ENCODE data around the gene RDH16. TPM values are rescaled to one million over a fixed set of nuclear protein-coding genes. Genes with fewer than 3 reads are reported as not detected.

RDH16 gene
- total and polyA plus RNA-seq, 2 donors (not counting 1 experiment from before 2014, with no cell fraction given): 1.1 to 1.5 TPM

DNA sequence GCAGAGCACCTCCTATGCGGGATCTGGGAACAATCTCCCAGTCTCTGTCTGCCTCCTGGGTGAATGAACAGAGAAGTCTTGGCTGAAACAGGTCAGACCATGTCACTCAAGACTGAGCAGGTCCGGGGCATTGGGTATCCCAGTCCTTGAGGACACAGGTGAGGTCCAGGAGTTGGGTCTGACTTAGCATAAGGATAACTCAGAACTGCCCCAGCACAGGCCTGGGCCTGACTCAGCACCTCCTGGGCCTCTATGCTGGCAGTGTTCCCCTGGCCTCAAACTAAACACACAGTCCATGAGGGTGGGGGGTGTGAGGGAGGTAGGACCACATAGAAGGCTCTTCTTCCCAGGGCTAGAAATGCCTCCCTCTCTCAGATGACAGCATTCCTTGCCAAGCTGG lies 21.7 kb downstream of the RDH16 start:
- Mint-ChIP-seq H3K27ac (no peak overlapping the region), H3K27me3 (no peaks in the 10 kb centered on the region), H3K4me3 (no peak overlapping the region), H3K4me1 (peaks cover 5% of the 10 kb centered on the region), H3K9me3 (ENCODE audit: insufficient read depth) (no peaks in the 10 kb centered on the region)
- Histone ChIP-seq H3K4me3 (ENCODE audit: control extremely low read depth in 1 of 5, extremely low read depth in 1 of 5, insufficient read depth in 1 of 5, low read depth in 2 of 5, low read length in 4 of 5) (no peak overlapping the region), H3K79me2 (ENCODE audit: control insufficient read depth, insufficient read depth, low read length) (no peaks in the 10 kb centered on the region), H2AFZ (ENCODE audit: insufficient read depth, low read depth, low read length, poor library complexity, severe bottlenecking) (no peak overlapping the region), H3K4me1 (ENCODE audit: control insufficient read depth in 2 of 2, insufficient read depth in 2 of 2, low read length in 2 of 2) (peaks cover 4 to 7% of the 10 kb centered on the region in 2 donors), H3K27me3 (replicated peaks in 1 of 4; ENCODE audit: control extremely low read depth in 1 of 4, control insufficient read depth in 3 of 4, insufficient read depth in 4 of 4, low read length in 3 of 4) (peaks cover 0 to 11% (median 0%) of the 10 kb centered on the region in 4 experiments), H3K27ac (ENCODE audit: low read length in 2 of 2) (no peak overlapping the region), H3K4me2 (replicated peaks; ENCODE audit: low read depth, low read length, poor library complexity, severe bottlenecking) (no peak overlapping the region), H3K9ac (ENCODE audit: low read length) (no peak overlapping the region), H4K20me1 (ENCODE audit: control insufficient read depth, insufficient read depth, low read length, poor library complexity, severe bottlenecking) (no peaks in the 10 kb centered on the region), H3K36me3 (replicated peaks in 1 of 2; ENCODE audit: control extremely low read depth in 1 of 2, control insufficient read depth in 1 of 2, extremely low read depth in 1 of 2, insufficient read depth in 2 of 2, low read length in 1 of 2) (no peaks in the 10 kb centered on the region), H3K9me3 (ENCODE audit: control extremely low read depth in 1 of 3, control insufficient read depth in 2 of 3, insufficient read depth in 1 of 3, low read length in 2 of 3) (no peaks in the 10 kb centered on the region)
- DNase-seq (no peak), ATAC-seq (ENCODE audit: low read depth) (no peak)
- 100% methylated on average over 2 of the region's 2 CpGs for WGBS (ENCODE audit: insufficient coverage)
- intact Hi-C loops (cut with micrococcal nuclease): no loop called here
- POLR2A ChIA-PET: no interaction called here
- CTCF ChIA-PET: no interaction called here
- TF ChIP-seq, protein P1, sequence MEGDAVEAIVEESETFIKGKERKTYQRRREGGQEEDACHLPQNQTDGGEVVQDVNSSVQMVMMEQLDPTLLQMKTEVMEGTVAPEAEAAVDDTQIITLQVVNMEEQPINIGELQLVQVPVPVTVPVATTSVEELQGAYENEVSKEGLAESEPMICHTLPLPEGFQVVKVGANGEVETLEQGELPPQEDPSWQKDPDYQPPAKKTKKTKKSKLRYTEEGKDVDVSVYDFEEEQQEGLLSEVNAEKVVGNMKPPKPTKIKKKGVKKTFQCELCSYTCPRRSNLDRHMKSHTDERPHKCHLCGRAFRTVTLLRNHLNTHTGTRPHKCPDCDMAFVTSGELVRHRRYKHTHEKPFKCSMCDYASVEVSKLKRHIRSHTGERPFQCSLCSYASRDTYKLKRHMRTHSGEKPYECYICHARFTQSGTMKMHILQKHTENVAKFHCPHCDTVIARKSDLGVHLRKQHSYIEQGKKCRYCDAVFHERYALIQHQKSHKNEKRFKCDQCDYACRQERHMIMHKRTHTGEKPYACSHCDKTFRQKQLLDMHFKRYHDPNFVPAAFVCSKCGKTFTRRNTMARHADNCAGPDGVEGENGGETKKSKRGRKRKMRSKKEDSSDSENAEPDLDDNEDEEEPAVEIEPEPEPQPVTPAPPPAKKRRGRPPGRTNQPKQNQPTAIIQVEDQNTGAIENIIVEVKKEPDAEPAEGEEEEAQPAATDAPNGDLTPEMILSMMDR (IDR thresholded peaks at IDR 0.05): no peak
- TF ChIP-seq EZH2 (IDR thresholded peaks at IDR 0.05; ENCODE audit: borderline replicate concordance, insufficient read depth, low read depth, low read length, poor library complexity, severe bottlenecking): no peak

DNA sequence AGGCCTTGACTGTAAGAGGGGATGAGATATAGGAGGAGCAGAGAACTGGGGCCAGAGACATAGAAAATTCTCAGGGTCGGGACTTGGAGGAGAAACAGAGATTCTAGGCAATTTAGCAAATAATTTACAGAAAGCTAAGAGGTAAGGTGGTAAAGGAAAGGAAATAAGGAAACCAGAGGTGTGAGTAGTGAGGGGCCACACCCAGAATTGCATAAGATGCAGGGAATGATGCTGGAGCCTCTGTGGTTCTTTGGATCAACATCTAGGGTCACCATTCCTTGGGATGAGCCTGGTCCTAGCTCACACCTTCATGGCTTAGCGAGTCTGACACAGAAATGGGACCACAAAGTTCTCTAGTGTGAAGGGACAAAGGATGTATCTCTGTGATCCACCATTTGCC lies 22.3 kb downstream of the RDH16 start:
- ATAC-seq (ENCODE audit: low read depth) (no peak), DNase-seq (no peak)
- Histone ChIP-seq H4K20me1 (ENCODE audit: control insufficient read depth, insufficient read depth, low read length, poor library complexity, severe bottlenecking) (no peaks in the 10 kb centered on the region), H3K9me3 (ENCODE audit: control extremely low read depth in 1 of 3, control insufficient read depth in 2 of 3, insufficient read depth in 1 of 3, low read length in 2 of 3) (no peaks in the 10 kb centered on the region), H3K9ac (ENCODE audit: low read length) (no peak overlapping the region), H3K4me2 (replicated peaks; ENCODE audit: low read depth, low read length, poor library complexity, severe bottlenecking) (no peak overlapping the region), H3K4me3 (ENCODE audit: control extremely low read depth in 1 of 5, extremely low read depth in 1 of 5, insufficient read depth in 1 of 5, low read depth in 2 of 5, low read length in 4 of 5) (no peak overlapping the region), H3K36me3 (replicated peaks in 1 of 2; ENCODE audit: control extremely low read depth in 1 of 2, control insufficient read depth in 1 of 2, extremely low read depth in 1 of 2, insufficient read depth in 2 of 2, low read length in 1 of 2) (no peaks in the 10 kb centered on the region), H3K79me2 (ENCODE audit: control insufficient read depth, insufficient read depth, low read length) (no peaks in the 10 kb centered on the region), H3K4me1 (ENCODE audit: control insufficient read depth in 2 of 2, insufficient read depth in 2 of 2, low read length in 2 of 2) (peaks cover 4 to 7% of the 10 kb centered on the region in 2 donors), H2AFZ (ENCODE audit: insufficient read depth, low read depth, low read length, poor library complexity, severe bottlenecking) (no peak overlapping the region), H3K27ac (ENCODE audit: low read length in 2 of 2) (no peak overlapping the region), H3K27me3 (replicated peaks in 1 of 4; ENCODE audit: control extremely low read depth in 1 of 4, control insufficient read depth in 3 of 4, insufficient read depth in 4 of 4, low read length in 3 of 4) (peaks cover 0 to 11% (median 0%) of the 10 kb centered on the region in 4 experiments)
- CTCF ChIA-PET: interaction anchor here (0.7 kb wide), 1 partner anchor 24 kb away, joined by 3 read pairs; no protein-coding TSS in a partner anchor
- no peaks in the 10 kb centered on the region for H3K27me3 Mint-ChIP-seq
- H3K27ac Mint-ChIP-seq: no peak overlapping the region
- no peak overlapping the region for H3K4me3 Mint-ChIP-seq
- no peaks in the 10 kb centered on the region for H3K9me3 Mint-ChIP-seq (ENCODE audit: insufficient read depth)
- intact Hi-C loops (cut with micrococcal nuclease): no loop called here
- POLR2A ChIA-PET: no interaction called here
- no peak for TF ChIP-seq EZH2 (IDR thresholded peaks at IDR 0.05; ENCODE audit: borderline replicate concordance, insufficient read depth, low read depth, low read length, poor library complexity, severe bottlenecking)
- TF ChIP-seq, protein P1 (IDR thresholded peaks at IDR 0.05): no peak
- WGBS (ENCODE audit: insufficient coverage): 86% methylated on average over 2 of the region's 2 CpGs
- H3K4me1 Mint-ChIP-seq: peaks cover 5% of the 10 kb centered on the region

Measured in B cell (primary cell).